Measurements from ENCODE around the gene TBCD. TPM values are rescaled to one million over a fixed set of nuclear protein-coding genes. Genes with fewer than 3 reads are reported as not detected.
"Not testable (repeated sequence)": the region's sequence is repeated elsewhere in the genome, so short reads cannot be mapped to it uniquely, and the experiment has no call there.

TBCD gene
- total RNA-seq, 1 donor from 2014 or later = 144 TPM

- no peak for DNase-seq (ENCODE audit: extremely low read depth, low read depth, low spot score)
Measured at GRCh38 chr17:82947051-82947991, 195.5 kb downstream of the TBCD start.

- no peak for DNase-seq (ENCODE audit: extremely low read depth, low read depth, low spot score)
Measured at GRCh38 chr17:82948081-82948511, 196.2 kb downstream of the TBCD start.

GRCh38 chr17:82948957-82949356 lies 197.1 kb downstream of the TBCD start:
- no peak for DNase-seq (ENCODE audit: extremely low read depth, low read depth, low spot score)

GRCh38 chr17:82949361-82949760 lies 197.5 kb downstream of the TBCD start:
- no peak for DNase-seq (ENCODE audit: extremely low read depth, low read depth, low spot score)

GRCh38 chr17:82949984-82950383 lies 198.1 kb downstream of the TBCD start:
- DNase-seq (ENCODE audit: extremely low read depth, low read depth, low spot score) = no peak

- no peak for DNase-seq (ENCODE audit: extremely low read depth, low read depth, low spot score)
Measured at GRCh38 chr17:82950525-82951102, 198.7 kb downstream of the TBCD start.

GRCh38 chr17:82952019-82952418 lies 200.2 kb downstream of the TBCD start:
- no peak for DNase-seq (ENCODE audit: extremely low read depth, low read depth, low spot score)

- not testable (repeated sequence) for DNase-seq (ENCODE audit: extremely low read depth, low read depth, low spot score)
Measured at GRCh38 chr17:82955106-82955505, 203.2 kb downstream of the TBCD start.

- DNase-seq (ENCODE audit: extremely low read depth, low read depth, low spot score) = not testable (repeated sequence)
Measured at GRCh38 chr17:82955627-82956026, 203.8 kb downstream of the TBCD start.

GRCh38 chr17:82956146-82956725 lies 204.4 kb downstream of the TBCD start:
- no peak for DNase-seq (ENCODE audit: extremely low read depth, low read depth, low spot score)

GRCh38 chr17:82956726-82957468 lies 205.0 kb downstream of the TBCD start:
- no peak for DNase-seq (ENCODE audit: extremely low read depth, low read depth, low spot score)

GRCh38 chr17:82957469-82957795 lies 205.6 kb downstream of the TBCD start:
- DNase-seq (ENCODE audit: extremely low read depth, low read depth, low spot score) = no peak

GRCh38 chr17:82957961-82958561 lies 206.2 kb downstream of the TBCD start:
- DNase-seq (ENCODE audit: extremely low read depth, low read depth, low spot score) = no peak

- DNase-seq (ENCODE audit: extremely low read depth, low read depth, low spot score) = no peak
Measured at GRCh38 chr17:82959242-82959930, 207.5 kb downstream of the TBCD start.

- DNase-seq (ENCODE audit: extremely low read depth, low read depth, low spot score) = no peak
Measured at GRCh38 chr17:82959990-82960418, 208.1 kb downstream of the TBCD start.

- DNase-seq (ENCODE audit: extremely low read depth, low read depth, low spot score) = no peak
Measured at GRCh38 chr17:82960419-82961271, 208.8 kb downstream of the TBCD start.

- DNase-seq (ENCODE audit: extremely low read depth, low read depth, low spot score) = no peak
Measured at GRCh38 chr17:82961366-82962162, 209.7 kb downstream of the TBCD start.

- DNase-seq (ENCODE audit: extremely low read depth, low read depth, low spot score) = no peak
Measured at GRCh38 chr17:82962163-82962720, 210.4 kb downstream of the TBCD start.

Measured in glomerular endothelial cell (primary cell).